ENCODE measurements around the gene HAAO. TPM values are rescaled to one million over a fixed set of nuclear protein-coding genes. Genes with fewer than 3 reads are reported as not detected.

The HAAO gene
- total RNA-seq, 1 experiment from 2014 or later = not detected

GRCh38 chr2:42792087-42792582 is 248 bp downstream of the HAAO start:
- H3K9ac ChIP-seq (ENCODE audit: low read length) = no peak overlapping the region
- ATAC-seq = no peak
- CTCF ChIA-PET = no interaction called here

GRCh38 chr2:42791606-42792005 is 777 bp downstream of the HAAO start:
- no peak overlapping the region for H3K4me2 ChIP-seq (ENCODE audit: low read length)
- H3K79me2 ChIP-seq (ENCODE audit: low read length) = no peaks in the 10 kb centered on the region
- ATAC-seq = no peak
- TF ChIP-seq EZH2 (IDR thresholded peaks at IDR 0.05; ENCODE audit: low read length, unreplicated experiment) (no peak), CTCF (conservative IDR thresholded peaks at IDR 0.05; ENCODE audit: low read depth, low read length) (no peak), EZH2phosphoT487 (IDR thresholded peaks at IDR 0.05; ENCODE audit: borderline replicate concordance, low read length) (no peak)
- BruUV-seq (replicated peaks) = no TSS peak
- no peaks in the 10 kb centered on the region for H3K4me1 ChIP-seq (ENCODE audit: insufficient read depth, low read length)
- no peak overlapping the region for H3K4me3 ChIP-seq (ENCODE audit: low read length)
- no peak overlapping the region for H3K9ac ChIP-seq (ENCODE audit: low read length)
- intact Hi-C loops (cut with micrococcal nuclease) = no loop called here
- H3K9me3 ChIP-seq (ENCODE audit: low read length) = no peaks in the 10 kb centered on the region
- H3K27me3 ChIP-seq (ENCODE audit: low read length) = no peaks in the 10 kb centered on the region
- CTCF ChIA-PET = no interaction called here
- no peak overlapping the region for H2AFZ ChIP-seq (ENCODE audit: low read length)
- POLR2A ChIA-PET (ENCODE audit: unreplicated experiment) = no interaction called here
- no peaks in the 10 kb centered on the region for H3K9me2 ChIP-seq (replicated peaks; ENCODE audit: low read length)
- no peaks in the 10 kb centered on the region for H3F3A ChIP-seq (ENCODE audit: low read length, unreplicated experiment)
- DNase-seq = no peak
- H3K36me3 ChIP-seq (ENCODE audit: low read depth, low read length) = no peaks in the 10 kb centered on the region
- no peaks in the 10 kb centered on the region for H4K20me1 ChIP-seq (ENCODE audit: low read length)
- no peak overlapping the region for H3K27ac ChIP-seq (ENCODE audit: low read length)

More at GRCh38 chr2:42792087-42792582, 248 bp downstream of the HAAO start:
- Histone ChIP-seq H3K36me3 (ENCODE audit: low read depth, low read length) (no peaks in the 10 kb centered on the region), H2AFZ (ENCODE audit: low read length) (no peak overlapping the region), H4K20me1 (ENCODE audit: low read length) (no peaks in the 10 kb centered on the region), H3K4me2 (ENCODE audit: low read length) (no peak overlapping the region), H3K27me3 (ENCODE audit: low read length) (no peaks in the 10 kb centered on the region), H3K4me1 (ENCODE audit: insufficient read depth, low read length) (no peaks in the 10 kb centered on the region), H3K4me3 (ENCODE audit: low read length) (no peak overlapping the region), H3K9me2 (replicated peaks; ENCODE audit: low read length) (no peaks in the 10 kb centered on the region), H3F3A (ENCODE audit: low read length, unreplicated experiment) (no peaks in the 10 kb centered on the region), H3K79me2 (ENCODE audit: low read length) (no peaks in the 10 kb centered on the region), H3K27ac (ENCODE audit: low read length) (no peak overlapping the region), H3K9me3 (ENCODE audit: low read length) (no peaks in the 10 kb centered on the region)
- DNase-seq = no peak
- no peak for TF ChIP-seq EZH2 (IDR thresholded peaks at IDR 0.05; ENCODE audit: low read length, unreplicated experiment)
- TF ChIP-seq EZH2phosphoT487 (IDR thresholded peaks at IDR 0.05; ENCODE audit: borderline replicate concordance, low read length) = no peak
- no peak for TF ChIP-seq CTCF (conservative IDR thresholded peaks at IDR 0.05; ENCODE audit: low read depth, low read length)
- POLR2A ChIA-PET (ENCODE audit: unreplicated experiment) = no interaction called here
- BruUV-seq (replicated peaks) = no TSS peak
- intact Hi-C loops (cut with micrococcal nuclease) = no loop called here

- Histone ChIP-seq H3K79me2 (ENCODE audit: low read length) (no peaks in the 10 kb centered on the region), H3K4me1 (ENCODE audit: insufficient read depth, low read length) (no peaks in the 10 kb centered on the region), H3K27ac (ENCODE audit: low read length) (no peak overlapping the region), H3K36me3 (ENCODE audit: low read depth, low read length) (no peaks in the 10 kb centered on the region), H3F3A (ENCODE audit: low read length, unreplicated experiment) (no peaks in the 10 kb centered on the region), H3K4me2 (ENCODE audit: low read length) (no peak overlapping the region), H3K9ac (ENCODE audit: low read length) (no peak overlapping the region), H3K27me3 (ENCODE audit: low read length) (no peaks in the 10 kb centered on the region; the same call in 1 of the 2 replicates), H4K20me1 (ENCODE audit: low read length) (no peaks in the 10 kb centered on the region), H3K4me3 (ENCODE audit: low read length) (no peak overlapping the region), H3K9me3 (ENCODE audit: low read length) (no peaks in the 10 kb centered on the region), H3K9me2 (replicated peaks; ENCODE audit: low read length) (no peaks in the 10 kb centered on the region), H2AFZ (ENCODE audit: low read length) (no peak overlapping the region)
- CTCF ChIA-PET = interaction anchor here (0.6 kb wide), 1 partner anchor 40 kb away, joined by 3 read pairs; no protein-coding TSS in a partner anchor
- TF ChIP-seq CTCF (conservative IDR thresholded peaks at IDR 0.05; ENCODE audit: low read depth, low read length) (no peak), EZH2phosphoT487 (IDR thresholded peaks at IDR 0.05; ENCODE audit: borderline replicate concordance, low read length) (no peak), EZH2 (IDR thresholded peaks at IDR 0.05; ENCODE audit: low read length, unreplicated experiment) (no peak)
- DNase-seq (no peak), ATAC-seq (no peak)
- intact Hi-C loops (cut with micrococcal nuclease) = loop anchor here (10.0 kb wide), 1 partner anchor 425 kb away; the partner anchor contains the start of gene COX7A2L
- POLR2A ChIA-PET (ENCODE audit: unreplicated experiment) = no interaction called here
- BruUV-seq (replicated peaks) = no TSS peak
These were observed 2.6 kb downstream of the HAAO start for GRCh38 chr2:42789751-42790150.
